Retinal pigment epithelial cell (primary cell): Measurements from ENCODE around the gene PON3.

ENCODE experiments used
- DNase-seq: peaks from one replicate; pipeline ENCODE4 v3.0.0-alpha.2; 2010; ENCODE audit warnings: low read depth
- H3K4me3 ChIP-seq: 2 replicates; pipeline ENCODE4 v1.5.1; 2011; ENCODE audit warnings: mild to moderate bottlenecking, low read length, control low read depth, moderate library complexity
- TF ChIP-seq, protein P1 (sequence below): conservative IDR thresholded peaks from 2 replicates; pipeline ENCODE4 v1.5.1; 2011; ENCODE audit warnings: low read depth, low read length, control low read depth, inconsistent platforms

Gene PON3

DNA sequence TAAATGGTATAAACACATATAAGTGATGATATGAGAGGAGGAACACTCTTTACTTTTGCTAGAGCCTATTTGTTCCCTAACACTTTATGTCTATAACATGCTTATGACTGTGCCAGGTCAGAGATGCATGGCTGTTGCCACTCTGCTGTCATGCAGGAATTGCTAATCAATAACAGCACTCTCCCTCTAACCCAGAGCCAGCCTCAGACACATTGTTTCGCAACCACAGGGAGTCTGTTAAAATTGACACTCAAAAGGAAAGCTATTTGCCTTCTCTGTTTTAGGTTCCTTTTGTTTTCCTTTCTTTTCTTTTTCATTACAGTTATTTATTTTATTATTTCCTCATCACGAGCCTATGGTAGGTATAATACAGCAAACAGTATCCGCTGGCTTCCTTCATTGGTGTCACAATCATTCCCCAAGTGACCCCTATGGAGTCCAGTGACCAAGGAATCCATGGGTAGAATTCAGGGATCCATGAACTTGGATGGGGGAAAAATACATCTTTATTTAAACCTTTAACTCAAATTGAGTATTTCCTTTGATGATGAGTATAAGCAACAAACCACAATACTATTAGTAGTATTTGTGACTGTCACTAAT, 31.8 kb upstream of the PON3 start:
- TF ChIP-seq, protein P1, sequence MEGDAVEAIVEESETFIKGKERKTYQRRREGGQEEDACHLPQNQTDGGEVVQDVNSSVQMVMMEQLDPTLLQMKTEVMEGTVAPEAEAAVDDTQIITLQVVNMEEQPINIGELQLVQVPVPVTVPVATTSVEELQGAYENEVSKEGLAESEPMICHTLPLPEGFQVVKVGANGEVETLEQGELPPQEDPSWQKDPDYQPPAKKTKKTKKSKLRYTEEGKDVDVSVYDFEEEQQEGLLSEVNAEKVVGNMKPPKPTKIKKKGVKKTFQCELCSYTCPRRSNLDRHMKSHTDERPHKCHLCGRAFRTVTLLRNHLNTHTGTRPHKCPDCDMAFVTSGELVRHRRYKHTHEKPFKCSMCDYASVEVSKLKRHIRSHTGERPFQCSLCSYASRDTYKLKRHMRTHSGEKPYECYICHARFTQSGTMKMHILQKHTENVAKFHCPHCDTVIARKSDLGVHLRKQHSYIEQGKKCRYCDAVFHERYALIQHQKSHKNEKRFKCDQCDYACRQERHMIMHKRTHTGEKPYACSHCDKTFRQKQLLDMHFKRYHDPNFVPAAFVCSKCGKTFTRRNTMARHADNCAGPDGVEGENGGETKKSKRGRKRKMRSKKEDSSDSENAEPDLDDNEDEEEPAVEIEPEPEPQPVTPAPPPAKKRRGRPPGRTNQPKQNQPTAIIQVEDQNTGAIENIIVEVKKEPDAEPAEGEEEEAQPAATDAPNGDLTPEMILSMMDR: no peak
- no peak overlapping the region for H3K4me3 ChIP-seq
- DNase-seq: no peak

DNA sequence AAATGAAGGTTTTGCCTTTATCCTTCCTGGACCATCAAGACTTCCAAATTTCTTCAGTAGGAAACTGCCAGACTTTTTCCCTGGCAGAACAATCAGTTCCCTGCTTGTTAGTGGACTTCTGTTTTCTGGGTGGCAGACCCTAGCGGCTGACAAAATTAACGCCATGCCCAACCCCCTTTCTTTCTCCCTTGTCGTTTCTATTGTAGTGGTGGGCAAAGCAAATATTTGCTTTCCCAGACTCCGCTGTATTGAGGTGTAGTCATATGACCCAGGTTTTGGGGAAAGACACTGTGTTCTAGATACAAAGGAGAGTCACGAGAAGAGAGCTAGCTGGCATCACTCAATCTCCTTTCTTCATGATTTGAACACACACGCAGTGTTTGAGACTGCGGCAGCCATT, 31.0 kb upstream of the PON3 start:
- DNase-seq: no peak
- H3K4me3 ChIP-seq: no peak overlapping the region
- TF ChIP-seq, protein P1: no peak

DNA sequence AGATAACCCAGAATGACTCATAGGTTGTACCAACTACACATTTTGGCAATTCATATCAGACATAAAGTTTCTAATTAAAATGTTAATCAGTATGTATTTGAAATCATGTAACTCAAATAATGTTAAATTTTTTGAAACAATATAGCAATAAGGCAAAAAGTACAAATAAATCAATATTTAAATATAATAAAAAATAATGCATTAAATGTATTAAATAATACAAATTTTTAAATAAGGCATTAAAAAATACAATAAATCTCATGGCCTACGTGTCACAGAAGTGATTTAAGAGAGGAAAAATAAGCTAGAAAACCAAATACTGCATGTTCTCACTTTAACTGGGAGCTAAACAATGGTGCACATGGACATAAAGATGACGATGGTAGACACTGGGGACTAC, 29.5 kb upstream of the PON3 start:
- no peak for DNase-seq
- H3K4me3 ChIP-seq: no peak overlapping the region
- TF ChIP-seq, protein P1: no peak

DNA sequence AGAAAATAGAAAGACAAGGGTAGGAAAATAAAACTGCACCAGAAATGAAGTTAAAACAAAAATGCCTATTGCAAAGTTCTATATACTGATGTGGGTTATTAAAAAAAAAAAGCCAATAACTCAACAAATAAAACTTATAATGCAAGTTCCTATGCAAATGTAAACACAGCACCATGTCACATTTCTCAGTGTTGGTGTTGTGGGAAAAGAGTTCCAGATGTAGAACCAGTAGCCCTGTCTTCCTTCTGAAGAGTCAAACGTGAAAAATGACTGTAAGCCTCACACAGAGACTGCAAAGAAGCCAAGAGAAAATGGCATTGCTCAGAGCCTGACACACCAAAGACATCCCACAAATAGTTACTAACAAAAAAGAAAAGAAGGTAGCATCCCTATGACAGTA, 28.5 kb upstream of the PON3 start:
- DNase-seq: no peak
- no peak overlapping the region for H3K4me3 ChIP-seq
- TF ChIP-seq, protein P1: no peak

DNA sequence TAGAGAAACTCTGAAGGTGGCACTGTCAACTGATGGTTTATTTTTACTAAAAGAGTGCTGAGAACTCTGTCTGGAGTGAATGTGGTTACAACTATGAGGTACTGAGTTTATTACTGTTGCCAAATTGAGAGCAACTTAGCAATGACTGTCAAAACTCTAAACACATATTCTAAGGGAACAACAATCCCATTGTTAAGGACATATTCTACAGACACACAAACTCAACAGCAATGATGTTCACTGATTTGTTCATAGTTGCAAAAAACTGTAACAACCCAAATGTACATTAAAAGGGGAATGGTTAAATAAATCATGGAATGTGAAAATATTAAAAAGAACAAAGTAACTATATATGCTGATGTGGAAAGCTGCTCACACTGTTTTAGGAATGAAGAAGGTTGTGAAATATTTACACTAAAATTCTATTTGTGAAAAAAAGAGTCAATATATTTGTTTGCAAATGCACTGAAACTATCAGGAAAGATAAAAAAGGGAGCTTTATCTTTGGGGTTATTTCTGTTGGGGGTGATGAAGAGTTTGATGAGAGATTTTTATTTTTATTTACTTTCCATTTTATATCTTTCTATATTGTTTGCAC, 25.8 kb upstream of the PON3 start:
- TF ChIP-seq, protein P1: no peak
- no peak overlapping the region for H3K4me3 ChIP-seq
- no peak for DNase-seq

DNA sequence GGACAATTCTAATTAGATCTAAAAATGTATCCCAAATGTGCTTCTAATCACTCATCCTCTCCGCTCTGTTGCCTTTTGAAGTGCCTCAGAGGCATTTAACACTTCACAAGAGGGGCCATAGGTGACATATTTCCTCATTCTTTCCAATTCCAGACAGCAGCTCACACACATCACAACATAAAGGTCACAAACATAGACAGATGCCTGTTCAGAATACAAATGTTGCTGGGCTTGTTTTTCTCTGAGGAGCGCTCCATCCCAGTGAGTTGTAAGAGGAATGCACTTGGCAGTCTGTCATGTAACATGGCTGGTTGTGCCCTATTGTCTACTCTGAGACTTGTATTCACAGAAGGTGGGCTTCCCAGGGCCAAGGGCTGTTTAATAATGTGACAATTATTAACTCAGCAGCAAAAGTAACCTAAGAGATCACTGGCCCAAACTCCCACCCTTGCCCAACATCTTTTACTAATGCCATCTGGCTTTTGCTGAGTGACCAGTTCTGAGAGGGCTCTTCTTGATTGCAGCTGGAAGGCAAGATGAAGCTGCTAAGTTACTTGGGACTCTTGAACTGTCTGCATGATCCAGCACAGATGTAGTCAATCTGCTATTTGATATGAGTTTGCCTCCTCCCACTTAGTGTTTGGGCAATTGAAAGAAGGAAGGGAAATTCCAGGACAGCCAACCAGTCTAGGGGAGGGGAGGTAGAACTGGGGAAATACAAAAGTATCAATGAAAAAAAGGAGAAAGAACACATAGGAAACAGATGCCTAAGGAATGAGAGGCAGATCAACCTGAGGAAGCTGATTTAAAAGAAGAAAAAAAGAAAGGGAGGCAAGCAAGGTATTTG, 25.0 kb upstream of the PON3 start:
- TF ChIP-seq, protein P1: no peak
- no peak overlapping the region for H3K4me3 ChIP-seq
- no peak for DNase-seq
